ENCODE results near the gene MPST. TPM values are rescaled to one million over a fixed set of nuclear protein-coding genes. Genes with fewer than 3 reads are reported as not detected.

The MPST gene
- total RNA-seq, 1 donor from 2014 or later, result 58.8 TPM

- H3K36me3 Mint-ChIP-seq (ENCODE audit: unreplicated experiment), result no peaks in the 10 kb centered on the region
- H3K4me3 Mint-ChIP-seq (ENCODE audit: unreplicated experiment), result no peak overlapping the region
- no peak overlapping the region for H3K27ac Mint-ChIP-seq (ENCODE audit: unreplicated experiment)
- TF ChIP-seq CTCF (IDR thresholded peaks at IDR 0.05; ENCODE audit: partially characterized antibody, unreplicated experiment), result no peak
- peaks cover under 1% of the 10 kb centered on the region for H3K4me1 Mint-ChIP-seq (ENCODE audit: low read depth, unreplicated experiment)
- DNase-seq, result no peak
- peaks cover 7% of the 10 kb centered on the region for H3K9me3 Mint-ChIP-seq (ENCODE audit: unreplicated experiment)
- no peaks in the 10 kb centered on the region for H3K27me3 Mint-ChIP-seq (ENCODE audit: unreplicated experiment)
Observed at GRCh38 chr22:37037669-37038068, 18.1 kb downstream of the MPST start.

GRCh38 chr22:37039466-37039865, 19.9 kb downstream of the MPST start:
- H3K4me3 Mint-ChIP-seq (ENCODE audit: unreplicated experiment), result no peak overlapping the region
- peaks cover 12% of the 10 kb centered on the region for H3K4me1 Mint-ChIP-seq (ENCODE audit: low read depth, unreplicated experiment)
- no peak overlapping the region for H3K27ac Mint-ChIP-seq (ENCODE audit: unreplicated experiment)
- no peaks in the 10 kb centered on the region for H3K27me3 Mint-ChIP-seq (ENCODE audit: unreplicated experiment)
- no peak for DNase-seq
- peaks cover 11% of the 10 kb centered on the region for H3K9me3 Mint-ChIP-seq (ENCODE audit: unreplicated experiment)
- no peak for TF ChIP-seq CTCF (IDR thresholded peaks at IDR 0.05; ENCODE audit: partially characterized antibody, unreplicated experiment)
- H3K36me3 Mint-ChIP-seq (ENCODE audit: unreplicated experiment), result no peaks in the 10 kb centered on the region

GRCh38 chr22:37043209-37043827, 23.8 kb downstream of the MPST start:
- no peak for DNase-seq
- peaks cover 7% of the 10 kb centered on the region for H3K27me3 Mint-ChIP-seq (ENCODE audit: unreplicated experiment)
- H3K4me1 Mint-ChIP-seq (ENCODE audit: low read depth, unreplicated experiment), result peaks cover 29% of the 10 kb centered on the region
- H3K9me3 Mint-ChIP-seq (ENCODE audit: unreplicated experiment), result peaks cover 22% of the 10 kb centered on the region
- H3K36me3 Mint-ChIP-seq (ENCODE audit: unreplicated experiment), result no peaks in the 10 kb centered on the region
- H3K4me3 Mint-ChIP-seq (ENCODE audit: unreplicated experiment), result peak overlapping the region; percentile 65
- TF ChIP-seq CTCF (IDR thresholded peaks at IDR 0.05; ENCODE audit: partially characterized antibody, unreplicated experiment), result no peak
- peak overlapping the region; percentile 90 for H3K27ac Mint-ChIP-seq (ENCODE audit: unreplicated experiment)

GRCh38 chr22:37043828-37044538, 24.4 kb downstream of the MPST start:
- H3K27ac Mint-ChIP-seq (ENCODE audit: unreplicated experiment), result peak overlapping the region; percentile 90
- peaks cover 29% of the 10 kb centered on the region for H3K4me1 Mint-ChIP-seq (ENCODE audit: low read depth, unreplicated experiment)

More at GRCh38 chr22:37043828-37044538, 24.4 kb downstream of the MPST start:
- peaks cover 7% of the 10 kb centered on the region for H3K27me3 Mint-ChIP-seq (ENCODE audit: unreplicated experiment)
- H3K9me3 Mint-ChIP-seq (ENCODE audit: unreplicated experiment), result peaks cover 22% of the 10 kb centered on the region
- DNase-seq, result peak; percentile 50
- H3K4me3 Mint-ChIP-seq (ENCODE audit: unreplicated experiment), result peak overlapping the region; percentile 65
- H3K36me3 Mint-ChIP-seq (ENCODE audit: unreplicated experiment), result no peaks in the 10 kb centered on the region
- peak; percentile 62 for TF ChIP-seq CTCF (IDR thresholded peaks at IDR 0.05; ENCODE audit: partially characterized antibody, unreplicated experiment)
